ENCODE data around the gene CIART.
"Not testable (repeated sequence)": the region's sequence is repeated elsewhere in the genome, so short reads cannot be mapped to it uniquely, and the experiment has no call there.

Gene CIART

GRCh38 chr1:150302338-150302737 is 20.0 kb downstream of the CIART start:
- in situ Hi-C loops (cut with MboI; ENCODE audit: low sequenced_read_pairs): no loop called here

GRCh38 chr1:150302902-150303301 is 20.5 kb downstream of the CIART start:
- in situ Hi-C loops (cut with MboI; ENCODE audit: low sequenced_read_pairs): no loop called here

- in situ Hi-C loops (cut with MboI; ENCODE audit: low sequenced_read_pairs): not testable (repeated sequence)
Measured at GRCh38 chr1:150308585-150308984, 26.2 kb downstream of the CIART start.

- in situ Hi-C loops (cut with MboI; ENCODE audit: low sequenced_read_pairs): no loop called here
Measured at GRCh38 chr1:150309758-150310508, 27.6 kb downstream of the CIART start.

- in situ Hi-C loops (cut with MboI; ENCODE audit: low sequenced_read_pairs): no loop called here
Measured at GRCh38 chr1:150311762-150312161, 29.4 kb downstream of the CIART start.

GRCh38 chr1:150314691-150315090 is 32.3 kb downstream of the CIART start:
- in situ Hi-C loops (cut with MboI; ENCODE audit: low sequenced_read_pairs): not testable (repeated sequence)

GRCh38 chr1:150320667-150320978 is 38.3 kb downstream of the CIART start:
- in situ Hi-C loops (cut with MboI; ENCODE audit: low sequenced_read_pairs): no loop called here

- in situ Hi-C loops (cut with MboI; ENCODE audit: low sequenced_read_pairs): no loop called here
Measured at GRCh38 chr1:150321826-150322166, 39.4 kb downstream of the CIART start.

GRCh38 chr1:150322310-150322709 is 40.0 kb downstream of the CIART start:
- in situ Hi-C loops (cut with MboI; ENCODE audit: low sequenced_read_pairs): no loop called here

GRCh38 chr1:150332651-150333290 is 50.4 kb downstream of the CIART start:
- in situ Hi-C loops (cut with MboI; ENCODE audit: low sequenced_read_pairs): no loop called here

Data from HL-60/S4 (cell line).